ENCODE measurements around the gene MAP3K8. TPM values are rescaled to one million over a fixed set of nuclear protein-coding genes. Genes with fewer than 3 reads are reported as not detected.

MAP3K8 gene
- total and polyA plus RNA-seq, 2 donors (not counting 1 experiment from before 2014, with no cell fraction given): 97.0 to 99.2 TPM

GRCh38 chr10:30436191-30436611, 2.2 kb downstream of the MAP3K8 start:
- Histone ChIP-seq H3K27ac (ENCODE audit: low read length in 2 of 2) (peak overlapping the region; percentile 52 to 99), H3K36me3 (replicated peaks in 1 of 2; ENCODE audit: control extremely low read depth in 1 of 2, control insufficient read depth in 1 of 2, extremely low read depth in 1 of 2, insufficient read depth in 2 of 2, low read length in 1 of 2) (peaks cover 4 to 47% of the 10 kb centered on the region in 2 experiments), H3K4me3 (ENCODE audit: control extremely low read depth in 1 of 5, extremely low read depth in 1 of 5, insufficient read depth in 1 of 5, low read depth in 2 of 5, low read length in 4 of 5) (peak overlapping the region; percentile 39 to 99 (median 97)), H3K9ac (ENCODE audit: low read length) (peak overlapping the region; percentile 97), H4K20me1 (ENCODE audit: control insufficient read depth, insufficient read depth, low read length, poor library complexity, severe bottlenecking) (peaks cover 68% of the 10 kb centered on the region), H3K4me1 (ENCODE audit: control insufficient read depth in 2 of 2, insufficient read depth in 2 of 2, low read length in 2 of 2) (peaks cover 52 to 53% of the 10 kb centered on the region in 2 donors), H3K27me3 (replicated peaks in 1 of 4; ENCODE audit: control extremely low read depth in 1 of 4, control insufficient read depth in 3 of 4, insufficient read depth in 4 of 4, low read length in 3 of 4) (no peaks in the 10 kb centered on the region), H3K9me3 (ENCODE audit: control extremely low read depth in 1 of 3, control insufficient read depth in 2 of 3, insufficient read depth in 1 of 3, low read length in 2 of 3) (peaks cover 0 to 10% (median 0%) of the 10 kb centered on the region in 3 donors), H3K79me2 (ENCODE audit: control insufficient read depth, insufficient read depth, low read length) (peaks cover 80% of the 10 kb centered on the region), H3K4me2 (replicated peaks; ENCODE audit: low read depth, low read length, poor library complexity, severe bottlenecking) (peak overlapping the region; percentile 82), H2AFZ (ENCODE audit: insufficient read depth, low read depth, low read length, poor library complexity, severe bottlenecking) (no peak overlapping the region)
- H3K27ac Mint-ChIP-seq: peak overlapping the region; percentile 81
- DNase-seq: no peak
- ATAC-seq (ENCODE audit: low read depth): no peak
- no peaks in the 10 kb centered on the region for H3K9me3 Mint-ChIP-seq (ENCODE audit: insufficient read depth)
- H3K4me3 Mint-ChIP-seq: peak overlapping the region; percentile 98
- POLR2A ChIA-PET: interaction anchor here (0.7 to 4.3 kb wide), 2 partner anchors 58 to 94 kb away, joined by 3 to 43 read pairs; no protein-coding TSS in a partner anchor
- peaks cover 69% of the 10 kb centered on the region for H3K4me1 Mint-ChIP-seq
- intact Hi-C loops (cut with micrococcal nuclease): loop anchor here (1.0 to 10.0 kb wide), 4 partner anchors 98 to 1909 kb away; partner anchors contain the start of genes EPC1, ZEB1 and ZNF438
- TF ChIP-seq CTCF (IDR thresholded peaks at IDR 0.05): no peak
- TF ChIP-seq EZH2 (IDR thresholded peaks at IDR 0.05; ENCODE audit: borderline replicate concordance, insufficient read depth, low read depth, low read length, poor library complexity, severe bottlenecking): no peak
- CTCF ChIA-PET: interaction anchor here (0.7 to 4.2 kb wide), 7 partner anchors 14 to 96 kb away, joined by 3 to 50 read pairs (median 4); no protein-coding TSS in a partner anchor
- H3K27me3 Mint-ChIP-seq: no peaks in the 10 kb centered on the region
- no CpG with 5 or more reads among the region's 7 CpGs for WGBS (ENCODE audit: insufficient coverage)

GRCh38 chr10:30436671-30437030, 2.7 kb downstream of the MAP3K8 start:
- Histone ChIP-seq H2AFZ (ENCODE audit: insufficient read depth, low read depth, low read length, poor library complexity, severe bottlenecking) (no peak overlapping the region), H3K27ac (ENCODE audit: low read length in 2 of 2) (peak overlapping the region; percentile 46 to 52), H3K36me3 (replicated peaks in 1 of 2; ENCODE audit: control extremely low read depth in 1 of 2, control insufficient read depth in 1 of 2, extremely low read depth in 1 of 2, insufficient read depth in 2 of 2, low read length in 1 of 2) (peaks cover 4 to 52% of the 10 kb centered on the region in 2 experiments), H3K79me2 (ENCODE audit: control insufficient read depth, insufficient read depth, low read length) (peaks cover 85% of the 10 kb centered on the region), H3K9me3 (ENCODE audit: control extremely low read depth in 1 of 3, control insufficient read depth in 2 of 3, insufficient read depth in 1 of 3, low read length in 2 of 3) (peaks cover 0 to 10% (median 0%) of the 10 kb centered on the region in 3 donors), H3K4me2 (replicated peaks; ENCODE audit: low read depth, low read length, poor library complexity, severe bottlenecking) (peak overlapping the region; percentile 82), H3K4me1 (ENCODE audit: control insufficient read depth in 2 of 2, insufficient read depth in 2 of 2, low read length in 2 of 2) (peaks cover 48 to 51% of the 10 kb centered on the region in 2 donors), H3K27me3 (replicated peaks in 1 of 4; ENCODE audit: control extremely low read depth in 1 of 4, control insufficient read depth in 3 of 4, insufficient read depth in 4 of 4, low read length in 3 of 4) (no peaks in the 10 kb centered on the region), H3K4me3 (ENCODE audit: control extremely low read depth in 1 of 5, extremely low read depth in 1 of 5, insufficient read depth in 1 of 5, low read depth in 2 of 5, low read length in 4 of 5) (peak overlapping the region; percentile 38 to 99 (median 97)), H3K9ac (ENCODE audit: low read length) (peak overlapping the region; percentile 97), H4K20me1 (ENCODE audit: control insufficient read depth, insufficient read depth, low read length, poor library complexity, severe bottlenecking) (peaks cover 72% of the 10 kb centered on the region)
- WGBS (ENCODE audit: insufficient coverage): 4% methylated on average over 3 of the region's 3 CpGs
- no peaks in the 10 kb centered on the region for H3K27me3 Mint-ChIP-seq
- H3K4me1 Mint-ChIP-seq: peaks cover 68% of the 10 kb centered on the region
- TF ChIP-seq CTCF (IDR thresholded peaks at IDR 0.05): no peak
- no peak for TF ChIP-seq EZH2 (IDR thresholded peaks at IDR 0.05; ENCODE audit: borderline replicate concordance, insufficient read depth, low read depth, low read length, poor library complexity, severe bottlenecking)
- ATAC-seq (ENCODE audit: low read depth) (no peak), DNase-seq (no peak)
- POLR2A ChIA-PET: interaction anchor here (0.7 to 0.9 kb wide), 4 partner anchors 23 to 69 kb away, joined by 3 to 5 read pairs (median 4); no protein-coding TSS in a partner anchor
- H3K27ac Mint-ChIP-seq: peak overlapping the region; percentile 81
- H3K4me3 Mint-ChIP-seq: peak overlapping the region; percentile 98
- H3K9me3 Mint-ChIP-seq (ENCODE audit: insufficient read depth): no peaks in the 10 kb centered on the region
- intact Hi-C loops (cut with micrococcal nuclease): loop anchor here (1.0 to 10.0 kb wide), 4 partner anchors 98 to 1908 kb away; partner anchors contain the start of genes EPC1, ZEB1 and ZNF438
- CTCF ChIA-PET: interaction anchor here (0.7 to 4.2 kb wide), 14 partner anchors 14 to 154 kb away, joined by 3 to 50 read pairs (median 3); no protein-coding TSS in a partner anchor

Data from B cell (primary cell).